Measurements from ENCODE around the gene VRK3.
A peak's percentile ranks its signal among the peaks of the same experiment; 100 is the strongest.

The VRK3 gene

DNA sequence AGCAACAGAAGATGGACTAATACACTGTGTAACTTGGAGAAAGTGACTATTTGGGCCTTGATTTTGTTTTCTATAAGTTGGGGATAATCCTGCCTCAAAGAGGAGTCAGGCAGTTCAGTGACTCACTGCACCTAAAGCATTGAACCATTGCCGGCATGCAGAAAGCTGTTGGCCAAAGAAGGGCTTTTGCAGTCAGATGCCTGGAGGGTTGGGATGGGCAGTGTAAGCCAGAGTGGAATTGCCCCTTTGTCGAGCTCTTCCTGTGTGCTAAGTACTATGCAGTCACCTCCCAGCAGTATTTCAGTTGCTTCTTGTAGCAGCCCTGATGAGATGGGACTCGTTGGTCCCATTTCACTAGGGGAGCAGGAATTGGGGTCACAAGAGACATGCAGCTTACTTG lies 11.7 kb upstream of the VRK3 start:
- Histone ChIP-seq H3K27ac (no peak overlapping the region), H3K4me3 (no peak overlapping the region)

DNA sequence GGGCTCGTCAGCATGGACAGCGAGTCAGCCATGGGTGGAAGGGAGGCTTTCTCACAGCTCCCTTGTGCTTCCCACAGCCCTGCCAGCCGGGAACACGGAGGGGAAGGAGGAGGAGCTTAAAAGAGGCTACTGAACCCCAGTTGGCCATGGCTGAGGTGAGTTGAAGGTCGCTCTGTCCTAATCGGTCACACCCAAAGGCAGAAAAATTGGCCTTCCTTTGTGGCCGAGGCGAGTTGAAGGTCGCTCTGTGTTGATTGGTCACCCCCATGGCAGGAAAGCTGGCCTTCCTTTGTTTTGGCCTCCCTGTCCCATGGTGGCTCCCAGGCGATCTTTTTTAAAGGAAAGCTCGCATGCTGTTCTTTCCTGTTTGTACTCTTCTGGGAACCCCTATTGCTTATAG lies 5.8 kb upstream of the VRK3 start:
- Histone ChIP-seq H3K4me3 (no peak overlapping the region), H3K27ac (no peak overlapping the region)

DNA sequence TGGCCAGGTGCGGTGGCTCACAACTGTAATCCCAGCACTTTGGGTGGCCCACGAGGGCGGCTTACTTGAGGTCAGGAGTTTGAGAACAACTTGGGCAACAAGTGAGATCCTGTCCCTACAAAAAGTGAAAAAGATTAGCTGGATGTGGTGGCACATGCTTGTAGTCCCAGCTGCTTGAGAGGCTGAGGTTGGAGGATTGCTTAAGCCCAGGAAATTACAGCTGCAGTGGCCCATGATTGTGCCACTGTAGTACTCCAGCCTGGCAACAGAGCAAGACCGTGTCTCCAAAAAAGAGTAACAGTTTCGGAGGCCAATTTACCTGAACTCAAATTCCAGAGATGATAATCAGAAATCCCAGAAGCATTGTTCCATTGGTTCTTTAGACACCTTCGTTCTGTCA lies 5.1 kb upstream of the VRK3 start:
- H3K4me3 ChIP-seq = no peak overlapping the region
- no peak overlapping the region for H3K27ac ChIP-seq

DNA sequence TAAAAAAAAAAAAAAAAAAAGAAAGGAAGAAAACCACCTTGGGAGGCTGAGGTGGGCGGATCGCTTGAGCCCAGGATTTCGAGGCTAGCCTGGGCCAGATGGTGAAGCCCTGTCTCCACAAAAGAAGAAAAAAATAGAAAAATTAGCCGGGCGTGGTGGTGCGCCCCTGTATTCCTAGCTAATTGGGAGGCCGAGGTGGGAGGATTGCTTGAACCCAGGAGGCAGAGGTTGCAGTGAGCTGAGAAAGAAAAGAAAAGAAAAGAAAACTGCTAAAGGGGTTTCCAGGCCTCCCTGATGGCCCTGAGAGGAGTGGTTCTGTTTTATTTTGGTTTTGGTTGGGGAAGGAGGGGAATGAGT lies 1.4 kb upstream of the VRK3 start:
- Histone ChIP-seq H3K4me3 (peak overlapping the region; percentile 46 to 95 (median 74)), H3K27ac (peak overlapping the region in 5 of 21 experiments; percentile 71 to 94 (median 85))

- H3K27ac ChIP-seq = peak within 1 kb of the TSS; percentile 48 to 97 (median 93)
- H3K4me3 ChIP-seq = peak within 1 kb of the TSS; percentile 63 to 95 (median 80)
Observed at GRCh38 chr19:50025794-50026549, 800 bp upstream of the VRK3 start, which contains the start of gene ZNF473. Gene ZNF473 (plus strand): TSS chr19:50026005. CDS start chr19:50031083, 5,078 bp downstream.

DNA sequence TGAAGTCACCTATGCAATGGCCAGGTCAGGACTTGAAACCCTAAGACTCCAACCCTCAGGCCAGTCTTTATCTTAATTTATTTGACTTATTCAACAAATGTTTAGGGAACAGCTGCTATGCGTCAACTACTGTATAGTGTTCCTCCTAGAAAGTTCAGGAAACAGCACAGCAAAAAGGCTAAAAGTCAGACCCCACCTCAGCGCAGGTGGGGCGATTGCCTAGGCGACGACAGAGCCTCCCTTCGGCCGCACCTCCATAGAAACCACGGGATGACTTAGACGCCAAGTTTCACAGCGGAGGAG lies 502 bp downstream of the VRK3 start:
- H3K27ac ChIP-seq = peak overlapping the region; percentile 48 to 97 (median 93)
- H3K4me3 ChIP-seq = peak overlapping the region; percentile 63 to 95 (median 80)

DNA sequence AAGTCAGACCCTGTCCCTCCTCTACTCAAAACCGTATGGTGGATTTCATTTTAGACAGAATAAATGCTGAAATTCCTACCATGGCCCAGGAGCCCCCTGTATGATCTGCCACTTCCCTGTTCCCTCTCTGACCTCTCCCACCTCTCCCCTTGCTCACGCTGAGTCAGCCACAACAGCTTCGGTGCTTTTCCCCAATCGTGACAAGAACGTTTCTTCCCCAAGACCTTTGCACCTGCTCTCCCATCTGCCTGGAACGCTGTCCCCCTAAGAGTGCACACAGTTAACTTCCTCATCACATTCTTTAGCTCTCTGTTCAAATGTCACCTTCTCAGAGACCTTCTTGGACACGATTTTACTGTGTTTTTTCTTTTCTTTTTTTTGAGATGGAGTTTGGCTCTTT lies 2.3 kb downstream of the VRK3 start:
- no peak overlapping the region for H3K27ac ChIP-seq
- no peak overlapping the region for H3K4me3 ChIP-seq

DNA sequence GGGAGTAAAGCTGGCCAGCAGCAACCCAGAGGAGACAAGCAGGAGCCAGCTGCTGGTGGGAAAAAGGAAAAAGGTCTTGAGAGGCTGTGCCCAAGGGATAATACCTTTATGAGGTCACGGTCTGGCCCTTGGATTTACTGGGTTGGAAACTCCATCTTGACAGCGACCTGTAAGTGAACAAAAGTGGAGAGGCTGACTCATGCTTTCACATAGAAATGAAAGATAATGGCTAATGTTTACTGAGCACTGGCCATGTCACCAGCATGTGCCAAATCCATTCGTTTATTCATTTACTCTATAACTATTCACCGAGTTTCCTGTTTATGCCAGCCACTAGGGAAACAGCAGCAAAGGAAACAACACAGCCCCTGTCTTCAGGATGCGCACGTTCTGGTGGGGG lies 4.7 kb downstream of the VRK3 start:
- Histone ChIP-seq H3K4me3 (no peak overlapping the region), H3K27ac (no peak overlapping the region)

DNA sequence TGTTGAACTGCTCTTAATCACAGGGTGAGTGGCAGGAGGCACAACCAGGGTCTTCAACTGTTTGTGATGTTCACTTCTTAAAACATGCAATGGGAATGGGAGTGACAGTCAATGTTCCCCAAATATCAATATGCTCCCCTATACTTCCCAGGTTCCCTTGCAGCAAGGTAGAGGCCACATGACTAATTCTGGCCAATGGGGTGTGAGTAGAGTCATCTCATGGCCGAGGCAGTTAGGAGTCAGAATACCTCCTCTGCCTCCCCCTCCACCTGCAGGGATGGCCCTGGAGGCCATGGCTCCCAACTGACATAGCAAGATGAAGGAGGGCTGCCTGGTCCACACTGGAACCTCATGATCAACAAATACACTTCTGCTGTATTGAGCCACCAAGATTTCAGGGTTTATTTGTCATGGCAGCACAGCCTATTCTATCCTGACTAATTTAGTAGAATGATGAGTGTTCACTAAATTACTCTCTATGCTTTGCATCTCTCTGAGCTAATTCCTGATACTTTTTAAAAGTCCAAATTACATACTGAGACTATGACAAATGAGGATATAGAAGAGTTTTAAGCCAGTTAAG lies 8.9 kb downstream of the VRK3 start:
- H3K27ac ChIP-seq = no peak overlapping the region
- H3K4me3 ChIP-seq = no peak overlapping the region

DNA sequence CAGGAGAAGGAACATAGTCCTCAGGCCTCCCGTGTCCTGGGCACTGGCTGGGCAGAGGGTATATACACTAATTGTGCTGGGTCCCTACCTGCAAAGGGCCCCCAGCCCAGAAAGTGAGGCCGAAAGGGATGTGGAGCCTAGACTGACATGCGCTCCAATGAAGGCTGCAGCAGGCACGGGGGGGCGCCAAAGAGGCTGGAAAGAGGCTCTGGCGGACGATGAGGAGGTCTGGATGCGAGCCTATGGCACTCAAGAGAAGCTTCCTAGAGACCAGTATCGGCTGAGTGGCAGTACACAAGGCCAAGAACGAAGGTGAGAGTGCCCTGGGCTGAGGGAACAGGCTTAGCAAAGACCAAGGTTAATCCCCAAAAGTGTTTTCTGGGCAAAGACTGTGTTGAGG lies 16.6 kb downstream of the VRK3 start:
- Histone ChIP-seq H3K27ac (no peak overlapping the region), H3K4me3 (no peak overlapping the region)

- H3K4me3 ChIP-seq = no peak overlapping the region
- H3K27ac ChIP-seq = no peak overlapping the region
Observed at GRCh38 chr19:50007947-50008346, 17.2 kb downstream of the VRK3 start.

- H3K27ac ChIP-seq = no peak overlapping the region
- no peak overlapping the region for H3K4me3 ChIP-seq
Observed at GRCh38 chr19:50007170-50007569, 18.0 kb downstream of the VRK3 start.

DNA sequence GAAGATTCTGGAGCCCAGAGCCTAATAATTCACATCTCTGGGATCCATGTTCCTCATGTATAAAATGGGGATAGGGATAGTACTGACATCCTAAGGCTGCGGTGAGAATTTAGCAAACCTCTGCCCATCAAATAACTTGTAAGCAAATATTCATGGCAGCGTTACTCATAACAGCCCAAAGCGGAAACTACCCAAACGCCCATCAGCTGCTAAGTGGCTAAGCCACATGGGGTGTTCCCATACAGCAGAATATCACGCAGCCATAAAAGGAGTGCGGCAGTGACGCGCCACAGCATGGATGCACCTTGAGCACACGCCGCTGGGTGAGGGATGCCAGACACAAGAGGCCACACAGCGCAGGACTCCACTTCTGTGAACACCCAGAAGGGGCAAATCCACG lies 19.7 kb downstream of the VRK3 start:
- H3K27ac ChIP-seq = no peak overlapping the region
- no peak overlapping the region for H3K4me3 ChIP-seq

GRCh38 chr19:50003810-50004419 lies 21.3 kb downstream of the VRK3 start:
- Histone ChIP-seq H3K27ac (peak overlapping the region in 8 of 21 experiments; percentile 2 to 42 (median 32)), H3K4me3 (no peak overlapping the region)

DNA sequence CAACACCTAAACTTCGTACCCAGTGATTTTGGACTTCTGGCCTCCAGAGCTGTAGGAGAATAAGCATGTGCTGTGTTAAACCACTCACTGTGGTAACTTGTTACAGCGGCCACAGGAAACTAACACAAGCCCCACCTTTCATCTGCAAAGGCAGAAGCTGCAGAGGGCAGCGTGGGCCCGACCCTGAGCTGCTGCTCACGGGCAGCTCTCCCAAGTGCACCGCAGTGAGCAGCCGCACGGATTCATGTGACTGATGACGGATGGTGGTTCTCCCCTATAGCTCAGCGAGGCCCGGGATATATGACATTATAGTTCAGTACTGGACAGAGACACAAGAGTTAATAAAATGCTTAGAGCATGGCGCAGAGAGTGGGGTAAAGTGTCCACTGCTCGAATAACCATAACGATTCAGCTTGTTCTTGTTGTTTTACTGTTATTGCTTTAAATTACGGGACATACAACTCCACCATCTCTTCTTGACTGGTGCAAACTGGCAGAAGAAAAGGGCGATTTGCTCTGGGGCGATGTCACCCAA lies 21.9 kb downstream of the VRK3 start:
- H3K27ac ChIP-seq = no peak overlapping the region
- no peak overlapping the region for H3K4me3 ChIP-seq

- no peak overlapping the region for H3K27ac ChIP-seq
- H3K4me3 ChIP-seq = no peak overlapping the region
Observed at GRCh38 chr19:50002386-50002960, 22.7 kb downstream of the VRK3 start.

DNA sequence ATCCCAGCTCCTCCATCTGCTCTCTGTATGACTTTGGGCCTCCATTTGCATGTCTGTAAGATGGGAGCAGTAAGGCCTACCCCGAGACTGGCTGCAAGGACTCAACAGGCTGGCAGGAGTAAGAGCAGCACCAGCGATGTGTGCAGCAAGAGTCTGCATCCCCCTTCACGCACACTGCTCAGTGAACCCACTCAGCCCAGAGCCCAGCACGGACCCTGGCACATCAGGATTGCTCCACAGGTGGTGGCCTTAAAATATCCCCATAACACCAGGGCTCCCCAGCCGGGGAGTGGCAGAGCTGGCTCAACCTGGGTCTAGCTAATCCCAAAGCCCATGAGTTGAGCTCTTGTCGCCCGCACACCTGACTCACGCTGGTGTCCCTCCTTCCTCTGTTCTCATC lies 23.4 kb downstream of the VRK3 start:
- no peak overlapping the region for H3K4me3 ChIP-seq
- H3K27ac ChIP-seq = no peak overlapping the region

DNA sequence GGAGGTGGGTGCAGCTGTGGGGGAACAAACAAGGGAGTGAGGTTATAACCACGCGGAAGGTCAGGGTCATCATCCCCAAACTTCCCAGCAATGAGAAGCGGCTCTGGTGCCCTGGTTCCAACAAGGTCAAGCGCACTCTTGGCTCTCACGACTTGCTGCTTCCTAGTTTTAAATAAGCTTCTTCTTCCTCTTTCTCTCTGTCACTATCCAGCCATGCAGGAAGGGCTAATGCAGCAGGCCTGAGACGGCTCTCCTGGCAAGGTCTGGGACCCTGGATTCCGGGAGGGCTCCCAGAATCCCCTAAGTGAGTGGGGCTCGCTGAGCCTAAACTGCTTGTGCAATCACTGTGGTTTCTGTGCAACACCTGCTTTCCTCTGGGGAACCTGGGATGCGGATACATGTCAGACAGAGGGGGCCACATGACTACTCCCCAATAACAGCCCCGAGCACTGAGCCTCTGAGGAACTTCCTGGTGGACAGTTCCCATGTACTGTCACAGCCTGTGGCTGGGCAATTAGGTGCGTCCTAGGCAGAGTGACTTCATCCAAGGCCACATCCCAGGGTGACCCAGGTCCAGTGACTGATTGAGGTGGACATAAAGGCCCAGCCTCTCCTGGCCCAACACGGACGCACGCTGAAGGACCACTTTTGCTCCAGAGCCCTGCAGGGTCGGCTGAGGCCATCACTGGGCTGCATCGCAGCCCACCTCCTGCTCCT lies 24.2 kb downstream of the VRK3 start:
- Histone ChIP-seq H3K4me3 (no peak overlapping the region), H3K27ac (no peak overlapping the region)

- Histone ChIP-seq H3K27ac (no peak overlapping the region), H3K4me3 (no peak overlapping the region)
Observed at GRCh38 chr19:50000038-50000840, 24.9 kb downstream of the VRK3 start.
